Measurements from ENCODE around the gene RAB4A.

RAB4A gene

DNA sequence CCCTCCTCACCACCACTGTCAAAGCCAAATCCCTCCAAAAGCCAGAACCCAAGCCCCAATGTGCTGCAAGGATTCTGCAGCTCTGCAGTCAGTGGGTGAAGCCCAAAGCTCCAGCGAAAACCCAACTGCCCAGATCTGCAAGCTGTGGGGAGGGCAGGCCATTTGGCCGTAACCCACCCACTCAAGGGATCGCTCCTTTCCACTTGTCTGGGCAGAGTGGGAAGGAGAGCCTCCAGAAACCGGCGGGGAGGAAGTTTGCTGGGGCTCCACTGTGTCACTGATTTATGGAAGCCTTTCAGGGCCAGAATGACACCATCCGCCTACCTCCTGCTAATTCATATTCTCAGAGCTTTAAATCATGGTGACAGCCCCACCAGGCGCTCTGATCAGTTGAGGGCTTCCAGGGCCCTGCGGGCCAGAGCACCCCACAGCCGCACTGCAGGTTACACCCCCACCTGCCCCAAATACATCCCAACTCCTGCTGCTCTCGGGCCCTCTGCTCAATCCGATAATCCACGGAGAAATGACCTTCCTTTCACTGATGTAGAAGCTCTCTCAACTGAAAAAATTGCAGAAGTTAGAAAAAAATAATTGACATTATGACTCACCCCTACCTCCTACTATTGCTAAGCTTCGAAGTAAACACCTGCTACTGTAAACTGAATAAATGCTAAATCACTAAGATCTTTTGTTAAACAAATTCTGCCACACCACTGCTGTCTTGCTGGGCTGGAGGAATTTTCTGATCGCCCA, 40.6 kb upstream of the RAB4A start:
- peak overlapping the region; percentile 71 for H3K4me3 ChIP-seq (ENCODE audit: low read length)
- peaks cover 25% of the 10 kb centered on the region for H3K27me3 ChIP-seq (replicated peaks; ENCODE audit: control insufficient read depth, insufficient read depth, low read length)
- peaks cover 32% of the 10 kb centered on the region for H3K4me1 ChIP-seq (ENCODE audit: control insufficient read depth, insufficient read depth, low read length)
- H3K9me3 ChIP-seq (ENCODE audit: control insufficient read depth, low read length) = no peaks in the 10 kb centered on the region
- DNase-seq (ENCODE audit: low read depth) = no peak
- H3K9ac ChIP-seq (ENCODE audit: low read length) = peak overlapping the region; percentile 57
- H3K36me3 ChIP-seq (ENCODE audit: control insufficient read depth, insufficient read depth, low read length, severe bottlenecking) = no peaks in the 10 kb centered on the region

DNA sequence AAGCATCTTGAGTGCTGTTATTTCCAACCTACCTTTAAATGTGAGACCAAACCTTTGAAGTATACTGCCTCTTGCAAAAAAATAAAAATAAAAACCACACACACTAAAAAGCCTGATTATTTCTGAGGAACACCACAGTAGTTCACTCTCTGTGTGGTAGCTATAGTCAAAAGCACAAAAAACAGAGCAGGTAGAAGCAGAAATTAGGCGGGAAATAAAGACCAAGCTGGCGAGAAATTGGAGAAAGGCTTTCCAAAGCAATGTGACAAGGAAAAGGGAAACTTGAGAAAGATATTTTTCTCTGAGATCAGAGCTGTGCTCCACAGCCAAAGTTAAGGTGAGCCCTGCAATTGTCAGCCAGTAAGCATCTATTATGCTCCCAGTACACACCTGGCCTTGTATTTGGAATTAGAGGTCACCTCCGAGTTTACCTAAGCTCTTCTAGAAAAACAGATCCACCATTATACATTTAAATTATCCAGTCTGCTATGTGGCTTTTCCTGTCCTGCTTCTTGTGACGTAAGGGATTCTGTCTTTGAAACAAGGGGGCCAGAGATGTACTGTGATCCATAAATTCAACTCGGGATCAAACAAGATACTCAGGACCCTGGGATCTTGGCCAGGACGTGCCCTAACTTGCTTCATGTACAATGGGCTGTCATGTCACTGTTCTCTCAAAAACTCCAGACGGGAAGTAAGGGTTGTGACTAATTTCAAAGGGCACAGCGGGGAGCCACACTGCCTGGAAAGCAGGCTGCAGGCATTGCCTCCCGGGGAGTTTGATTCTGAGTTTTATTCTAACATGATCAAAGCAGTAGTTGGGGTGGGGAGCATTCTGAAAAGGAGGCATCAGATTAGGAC, 39.8 kb upstream of the RAB4A start:
- peaks cover 28% of the 10 kb centered on the region for H3K4me1 ChIP-seq (ENCODE audit: control insufficient read depth, insufficient read depth, low read length)
- H3K9ac ChIP-seq (ENCODE audit: low read length) = no peak overlapping the region
- H3K4me3 ChIP-seq (ENCODE audit: low read length) = no peak overlapping the region
- H3K36me3 ChIP-seq (ENCODE audit: control insufficient read depth, insufficient read depth, low read length, severe bottlenecking) = no peaks in the 10 kb centered on the region
- H3K9me3 ChIP-seq (ENCODE audit: control insufficient read depth, low read length) = no peaks in the 10 kb centered on the region
- peaks cover 26% of the 10 kb centered on the region for H3K27me3 ChIP-seq (replicated peaks; ENCODE audit: control insufficient read depth, insufficient read depth, low read length)
- DNase-seq (ENCODE audit: low read depth) = no peak

DNA sequence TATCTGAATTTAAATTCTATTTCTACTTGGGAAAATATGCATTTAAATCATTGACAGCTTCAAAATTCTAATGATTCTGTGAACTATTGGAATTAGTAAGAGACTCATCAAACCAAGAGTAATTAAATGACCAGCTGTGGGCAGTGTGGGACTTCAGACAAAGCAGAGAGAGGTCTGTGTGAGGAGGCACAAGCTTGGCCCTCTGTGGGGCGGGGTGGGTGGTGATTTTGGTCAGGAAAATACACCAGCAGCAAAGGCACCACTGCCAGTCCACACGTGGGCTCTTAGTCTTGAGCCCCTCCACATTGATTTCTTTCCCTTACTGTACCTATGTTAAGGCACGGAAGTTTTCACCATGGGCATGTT, 39.2 kb upstream of the RAB4A start:
- no peaks in the 10 kb centered on the region for H3K9me3 ChIP-seq (ENCODE audit: control insufficient read depth, low read length)
- H3K4me3 ChIP-seq (ENCODE audit: low read length) = no peak overlapping the region
- H3K9ac ChIP-seq (ENCODE audit: low read length) = no peak overlapping the region
- H3K36me3 ChIP-seq (ENCODE audit: control insufficient read depth, insufficient read depth, low read length, severe bottlenecking) = no peaks in the 10 kb centered on the region
- no peak for DNase-seq (ENCODE audit: low read depth)
- H3K27me3 ChIP-seq (replicated peaks; ENCODE audit: control insufficient read depth, insufficient read depth, low read length) = peaks cover 25% of the 10 kb centered on the region
- H3K4me1 ChIP-seq (ENCODE audit: control insufficient read depth, insufficient read depth, low read length) = peaks cover 28% of the 10 kb centered on the region

GRCh38 chr1:229234870-229235472, 35.9 kb upstream of the RAB4A start:
- Histone ChIP-seq H3K27me3 (replicated peaks; ENCODE audit: control insufficient read depth, insufficient read depth, low read length) (peaks cover 23% of the 10 kb centered on the region), H3K9me3 (ENCODE audit: control insufficient read depth, low read length) (no peaks in the 10 kb centered on the region), H3K4me3 (ENCODE audit: low read length) (no peak overlapping the region), H3K36me3 (ENCODE audit: control insufficient read depth, insufficient read depth, low read length, severe bottlenecking) (no peaks in the 10 kb centered on the region), H3K9ac (ENCODE audit: low read length) (no peak overlapping the region), H3K4me1 (ENCODE audit: control insufficient read depth, insufficient read depth, low read length) (peaks cover 26% of the 10 kb centered on the region)
- no peak for DNase-seq (ENCODE audit: low read depth)

- Histone ChIP-seq H3K9me3 (ENCODE audit: control insufficient read depth, low read length) (no peaks in the 10 kb centered on the region), H3K4me3 (ENCODE audit: low read length) (no peak overlapping the region), H3K36me3 (ENCODE audit: control insufficient read depth, insufficient read depth, low read length, severe bottlenecking) (no peaks in the 10 kb centered on the region), H3K4me1 (ENCODE audit: control insufficient read depth, insufficient read depth, low read length) (peaks cover 10% of the 10 kb centered on the region), H3K27me3 (replicated peaks; ENCODE audit: control insufficient read depth, insufficient read depth, low read length) (peaks cover 21% of the 10 kb centered on the region), H3K9ac (ENCODE audit: low read length) (no peak overlapping the region)
- no peak for DNase-seq (ENCODE audit: low read depth)
Observed at GRCh38 chr1:229237320-229237719, 33.6 kb upstream of the RAB4A start.

- no peak for DNase-seq (ENCODE audit: low read depth)
- peaks cover 6% of the 10 kb centered on the region for H3K9me3 ChIP-seq (ENCODE audit: control insufficient read depth, low read length)
Observed at GRCh38 chr1:229238231-229238630, 32.7 kb upstream of the RAB4A start.

DNA sequence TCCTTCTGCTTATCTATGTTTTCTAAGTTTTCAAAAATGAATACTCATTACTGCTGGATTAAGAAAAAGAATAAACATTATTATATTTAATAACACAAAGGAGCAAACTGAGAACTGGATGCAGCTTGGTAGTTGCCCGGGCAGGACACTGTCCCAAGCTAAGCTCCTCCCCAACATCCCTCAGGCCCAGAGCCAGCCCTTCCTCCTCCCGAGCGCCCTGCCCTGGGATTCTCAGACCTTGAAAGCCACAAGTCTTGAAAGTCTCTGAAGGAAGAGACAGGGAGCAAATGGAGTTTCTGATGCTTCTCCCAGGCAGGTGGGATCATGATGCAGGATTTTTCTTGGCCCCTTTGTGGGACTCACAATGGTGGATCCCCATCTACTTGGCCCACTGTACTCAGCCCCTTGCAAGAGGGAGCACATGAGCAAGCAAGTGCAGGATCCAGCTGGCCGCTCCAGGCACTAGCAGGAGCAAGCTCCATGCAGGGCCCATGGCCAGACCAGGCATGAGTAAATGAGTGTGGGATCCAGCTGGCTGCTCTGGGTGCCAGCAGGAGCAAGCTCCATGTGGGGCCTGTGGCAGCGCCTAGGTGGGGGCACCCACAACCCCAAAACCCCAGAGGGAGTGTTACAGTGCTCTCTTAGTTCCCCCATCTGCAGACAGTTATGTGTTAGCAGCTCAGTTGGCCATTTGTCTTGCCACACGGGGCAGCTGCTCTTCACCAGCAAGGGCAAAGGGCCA, 32.1 kb upstream of the RAB4A start:
- Histone ChIP-seq H3K4me1 (ENCODE audit: control insufficient read depth, insufficient read depth, low read length) (peaks cover 10% of the 10 kb centered on the region), H3K4me3 (ENCODE audit: low read length) (no peak overlapping the region), H3K9ac (ENCODE audit: low read length) (no peak overlapping the region), H3K36me3 (ENCODE audit: control insufficient read depth, insufficient read depth, low read length, severe bottlenecking) (no peaks in the 10 kb centered on the region), H3K27me3 (replicated peaks; ENCODE audit: control insufficient read depth, insufficient read depth, low read length) (peaks cover 13% of the 10 kb centered on the region), H3K9me3 (ENCODE audit: control insufficient read depth, low read length) (peaks cover 12% of the 10 kb centered on the region)
- peak; percentile 25 for DNase-seq (ENCODE audit: low read depth)

More at GRCh38 chr1:229238231-229238630, 32.7 kb upstream of the RAB4A start:
- Histone ChIP-seq H3K36me3 (ENCODE audit: control insufficient read depth, insufficient read depth, low read length, severe bottlenecking) (no peaks in the 10 kb centered on the region), H3K4me1 (ENCODE audit: control insufficient read depth, insufficient read depth, low read length) (peaks cover 10% of the 10 kb centered on the region), H3K9ac (ENCODE audit: low read length) (no peak overlapping the region), H3K4me3 (ENCODE audit: low read length) (no peak overlapping the region), H3K27me3 (replicated peaks; ENCODE audit: control insufficient read depth, insufficient read depth, low read length) (peaks cover 16% of the 10 kb centered on the region)

GRCh38 chr1:229240532-229240931, 30.4 kb upstream of the RAB4A start:
- Histone ChIP-seq H3K27me3 (replicated peaks; ENCODE audit: control insufficient read depth, insufficient read depth, low read length) (no peaks in the 10 kb centered on the region), H3K9ac (ENCODE audit: low read length) (no peak overlapping the region), H3K4me3 (ENCODE audit: low read length) (no peak overlapping the region), H3K4me1 (ENCODE audit: control insufficient read depth, insufficient read depth, low read length) (peaks cover 10% of the 10 kb centered on the region), H3K9me3 (ENCODE audit: control insufficient read depth, low read length) (peaks cover 23% of the 10 kb centered on the region), H3K36me3 (ENCODE audit: control insufficient read depth, insufficient read depth, low read length, severe bottlenecking) (no peaks in the 10 kb centered on the region)
- no peak for DNase-seq (ENCODE audit: low read depth)

GRCh38 chr1:229241390-229241789, 29.5 kb upstream of the RAB4A start:
- Histone ChIP-seq H3K9me3 (ENCODE audit: control insufficient read depth, low read length) (peaks cover 23% of the 10 kb centered on the region), H3K4me3 (ENCODE audit: low read length) (no peak overlapping the region), H3K27me3 (replicated peaks; ENCODE audit: control insufficient read depth, insufficient read depth, low read length) (no peaks in the 10 kb centered on the region), H3K9ac (ENCODE audit: low read length) (no peak overlapping the region), H3K36me3 (ENCODE audit: control insufficient read depth, insufficient read depth, low read length, severe bottlenecking) (no peaks in the 10 kb centered on the region), H3K4me1 (ENCODE audit: control insufficient read depth, insufficient read depth, low read length) (peaks cover 10% of the 10 kb centered on the region)
- DNase-seq (ENCODE audit: low read depth) = no peak

- no peak for DNase-seq (ENCODE audit: low read depth)
- Histone ChIP-seq H3K9me3 (ENCODE audit: control insufficient read depth, low read length) (peaks cover 23% of the 10 kb centered on the region), H3K4me3 (ENCODE audit: low read length) (no peak overlapping the region), H3K4me1 (ENCODE audit: control insufficient read depth, insufficient read depth, low read length) (peaks cover 4% of the 10 kb centered on the region), H3K36me3 (ENCODE audit: control insufficient read depth, insufficient read depth, low read length, severe bottlenecking) (no peaks in the 10 kb centered on the region), H3K9ac (ENCODE audit: low read length) (no peak overlapping the region), H3K27me3 (replicated peaks; ENCODE audit: control insufficient read depth, insufficient read depth, low read length) (no peaks in the 10 kb centered on the region)
Observed at GRCh38 chr1:229243638-229244037, 27.3 kb upstream of the RAB4A start.

- Histone ChIP-seq H3K9me3 (ENCODE audit: control insufficient read depth, low read length) (peaks cover 23% of the 10 kb centered on the region), H3K4me3 (ENCODE audit: low read length) (no peak overlapping the region), H3K9ac (ENCODE audit: low read length) (no peak overlapping the region), H3K4me1 (ENCODE audit: control insufficient read depth, insufficient read depth, low read length) (no peaks in the 10 kb centered on the region), H3K36me3 (ENCODE audit: control insufficient read depth, insufficient read depth, low read length, severe bottlenecking) (no peaks in the 10 kb centered on the region), H3K27me3 (replicated peaks; ENCODE audit: control insufficient read depth, insufficient read depth, low read length) (peaks cover 4% of the 10 kb centered on the region)
- no peak for DNase-seq (ENCODE audit: low read depth)
Observed at GRCh38 chr1:229244091-229244490, 26.8 kb upstream of the RAB4A start.
